Nephron progenitor cell (in vitro differentiated cells): ENCODE data around the gene HEXIM1.

Experiments used
- DNase-seq: peaks from one replicate; pipeline ENCODE4 v3.0.0; 2021
- H3K27ac Mint-ChIP-seq: 2 replicates; pipeline ENCODE4 v1.8.0; 2021; ENCODE audit warnings: mild to moderate bottlenecking, moderate library complexity, mixed read lengths
- H3K27me3 Mint-ChIP-seq: 2 replicates; pipeline ENCODE4 v1.8.0; 2021; ENCODE audit warnings: mild to moderate bottlenecking, low read depth, mixed read lengths; ENCODE audit not compliant: poor library complexity
- H3K36me3 Mint-ChIP-seq: 2 replicates; pipeline ENCODE4 v1.8.0; 2021; ENCODE audit warnings: low read depth, mixed read lengths
- H3K4me1 Mint-ChIP-seq: 2 replicates; pipeline ENCODE4 v1.8.0; 2021; ENCODE audit warnings: mixed read lengths
- H3K4me3 Mint-ChIP-seq: 2 replicates; pipeline ENCODE4 v1.8.0; 2021; ENCODE audit warnings: mild to moderate bottlenecking, moderate library complexity, mixed read lengths
- H3K9me3 Mint-ChIP-seq: 2 replicates; pipeline ENCODE4 v1.8.0; 2021; ENCODE audit warnings: mild to moderate bottlenecking, moderate library complexity, mixed read lengths
- CTCF ChIP-seq: fragments of 200-600 bp; sonication (generic); IDR thresholded peaks from 2 replicates; pipeline ENCODE4 v1.5.0; 2021; ENCODE audit warnings: antibody characterized with exemption

The HEXIM1 gene

GRCh38 chr17:45103269-45103795 is 44.9 kb upstream of the HEXIM1 start:
- no peak overlapping the region for H3K27ac Mint-ChIP-seq

GRCh38 chr17:45104029-45104428 is 44.2 kb upstream of the HEXIM1 start:
- Mint-ChIP-seq H3K4me3 (no peak overlapping the region), H3K36me3 (peaks cover 36% of the 10 kb centered on the region), H3K27me3 (no peaks in the 10 kb centered on the region), H3K4me1 (peaks cover 12% of the 10 kb centered on the region), H3K9me3 (no peaks in the 10 kb centered on the region), H3K27ac (no peak overlapping the region)
- no peak for DNase-seq
- no peak for TF ChIP-seq CTCF

More at GRCh38 chr17:45103269-45103795, 44.9 kb upstream of the HEXIM1 start:
- Mint-ChIP-seq H3K4me1 (peaks cover 12% of the 10 kb centered on the region), H3K4me3 (no peak overlapping the region), H3K27me3 (no peaks in the 10 kb centered on the region), H3K9me3 (no peaks in the 10 kb centered on the region), H3K36me3 (peaks cover 40% of the 10 kb centered on the region)
- TF ChIP-seq CTCF, result no peak
- DNase-seq, result no peak

GRCh38 chr17:45104497-45104896 is 43.8 kb upstream of the HEXIM1 start:
- H3K27ac Mint-ChIP-seq, result no peak overlapping the region
- no peaks in the 10 kb centered on the region for H3K9me3 Mint-ChIP-seq
- H3K36me3 Mint-ChIP-seq, result peaks cover 31% of the 10 kb centered on the region
- TF ChIP-seq CTCF, result no peak
- H3K27me3 Mint-ChIP-seq, result no peaks in the 10 kb centered on the region
- no peak overlapping the region for H3K4me3 Mint-ChIP-seq
- DNase-seq, result no peak
- peaks cover 12% of the 10 kb centered on the region for H3K4me1 Mint-ChIP-seq

- H3K4me3 Mint-ChIP-seq, result no peak overlapping the region
- H3K27me3 Mint-ChIP-seq, result no peaks in the 10 kb centered on the region
- peaks cover 12% of the 10 kb centered on the region for H3K4me1 Mint-ChIP-seq
- no peak overlapping the region for H3K27ac Mint-ChIP-seq
- peaks cover 30% of the 10 kb centered on the region for H3K36me3 Mint-ChIP-seq
- no peak for DNase-seq
- H3K9me3 Mint-ChIP-seq, result no peaks in the 10 kb centered on the region
- no peak for TF ChIP-seq CTCF
Measured at GRCh38 chr17:45104907-45105624, 43.2 kb upstream of the HEXIM1 start.

GRCh38 chr17:45106096-45106495 is 42.2 kb upstream of the HEXIM1 start:
- Mint-ChIP-seq H3K4me3 (no peak overlapping the region), H3K9me3 (no peaks in the 10 kb centered on the region), H3K4me1 (peaks cover 20% of the 10 kb centered on the region), H3K27me3 (no peaks in the 10 kb centered on the region), H3K27ac (no peak overlapping the region), H3K36me3 (peaks cover 30% of the 10 kb centered on the region)
- no peak for DNase-seq
- no peak for TF ChIP-seq CTCF

- Mint-ChIP-seq H3K4me3 (no peak overlapping the region), H3K4me1 (peaks cover 24% of the 10 kb centered on the region), H3K9me3 (no peaks in the 10 kb centered on the region), H3K36me3 (peaks cover 29% of the 10 kb centered on the region), H3K27ac (peak overlapping the region; percentile 87), H3K27me3 (no peaks in the 10 kb centered on the region)
- TF ChIP-seq CTCF, result no peak
- no peak for DNase-seq
Measured at GRCh38 chr17:45106582-45106981, 41.7 kb upstream of the HEXIM1 start.
